A549 (cell line): ENCODE data around the gene ADORA1. TPM values are rescaled to one million over a fixed set of nuclear protein-coding genes. Genes with fewer than 3 reads are reported as not detected.

Source experiments
- ATAC-seq, 2 experiments: fragments of 200-7000 bp in 1 of 2; fragments of >200 bp in 1 of 2; cut with Nextera tagmentation in 1 of 2; cut with Tn5 transposase in 1 of 2; 3 replicates each; pipeline versions ENCODE4 v1.8.0 to v1.9.1; 2018 to 2020; ENCODE audit warnings: mild to moderate bottlenecking in 1 of 2, moderate library complexity in 1 of 2
- CTCF ChIA-PET: fragments of 300-600 bp; sonication (Branson Sonifier 250); formaldehyde crosslinking; extraction: SDS; loops from one replicate; lab custom pipeline; 2021; ENCODE audit warnings: antibody characterized with exemption, inconsistent platforms; lab: Yijun Ruan, JAX
- POLR2A ChIA-PET: fragments of 350-600 bp; formaldehyde crosslinking; extraction: SDS; loops from one replicate; lab custom pipeline; 2021; ENCODE audit warnings: antibody characterized with exemption, inconsistent platforms; lab: Yijun Ruan, JAX
- DNase-seq, 2 experiments: peaks; one replicate each; pipeline versions ENCODE4 v3.0.0 to v3.0.0-alpha.2; 2011 to 2016; ENCODE audit warnings: low read depth in 1 of 2, low spot score in 1 of 2
- FAIRE-seq: peaks from 2 replicates; lab custom pipeline; 2011; peaks lifted over from hg19 to GRCh38; lab: Jason Lieb, UNC
- H3K27ac ChIP-seq, 2 experiments: fragments of >200 bp; sonication (Bioruptor Twin); formaldehyde crosslinking; 3 replicates each; pipeline ENCODE4 v1.5.1; 2016 to 2017
- H3K4me1 ChIP-seq: fragments of >200 bp; sonication (Bioruptor Twin); formaldehyde crosslinking; 3 replicates; pipeline ENCODE4 v1.6.1; 2016
- H3K4me2 ChIP-seq: fragments of >200 bp; sonication (Bioruptor Twin); formaldehyde crosslinking; 3 replicates; pipeline ENCODE4 v1.6.1; 2016
- H3K4me3 ChIP-seq: fragments of >200 bp; sonication (Bioruptor Twin); formaldehyde crosslinking; 3 replicates; pipeline ENCODE4 v1.5.1; 2016
- H3K9me3 ChIP-seq: fragments of >200 bp; sonication (Bioruptor Twin); formaldehyde crosslinking; 3 replicates; pipeline ENCODE4 v1.6.1; 2016
- CEBPB ChIP-seq, 2 experiments: fragments of >200 bp in 1 of 2; sonication (Bioruptor Twin) in 1 of 2; formaldehyde crosslinking in 1 of 2; IDR thresholded peaks; 2 replicates each; pipeline ENCODE4 v1.6.1; 2012 to 2016
- CHD4 ChIP-seq: fragments of 200-600 bp; sonication (generic); IDR thresholded peaks from 2 replicates; pipeline ENCODE4 v1.6.1; 2016; ENCODE audit warnings: antibody characterized with exemption, mild to moderate bottlenecking, borderline replicate concordance
- CTCF ChIP-seq: fragments of >200 bp; sonication (Bioruptor Twin); formaldehyde crosslinking; IDR thresholded peaks from 3 replicates; pipeline ENCODE4 v1.5.1; 2016
- E2F6 ChIP-seq: IDR thresholded peaks from 2 replicates; pipeline ENCODE4 v1.6.1; 2012; ENCODE audit warnings: low read depth, borderline replicate concordance
- ESRRA ChIP-seq: fragments of 150-350 bp; IDR thresholded peaks from 2 replicates; pipeline ENCODE4 v1.6.1; 2014; ENCODE audit warnings: mild to moderate bottlenecking, low read length, borderline replicate concordance
- FOSB ChIP-seq: fragments of 250-450 bp; sonication (Bioruptor Pico); IDR thresholded peaks from 2 replicates; pipeline ENCODE4 v1.5.0; 2020; ENCODE audit warnings: mild to moderate bottlenecking, moderate library complexity
- HDAC2 ChIP-seq: fragments of 200-600 bp; sonication (generic); IDR thresholded peaks from 2 replicates; pipeline ENCODE4 v1.6.1; 2016
- HES2 ChIP-seq: fragments of >200 bp; sonication (Bioruptor Twin); formaldehyde crosslinking; IDR thresholded peaks from 2 replicates; pipeline ENCODE4 v1.6.1; 2016
- HOXA7 ChIP-seq: fragments of 250-450 bp; sonication (Bioruptor Pico); IDR thresholded peaks from 2 replicates; pipeline ENCODE4 v1.5.0; 2020; ENCODE audit warnings: mild to moderate bottlenecking, moderate library complexity
- HOXB5 ChIP-seq: fragments of 250-450 bp; sonication (Bioruptor Pico); IDR thresholded peaks from 2 replicates; pipeline ENCODE4 v1.5.0; 2020; ENCODE audit warnings: mild to moderate bottlenecking, moderate library complexity
- JUN ChIP-seq, 2 experiments: fragments of >200 bp; sonication (Bioruptor Twin); formaldehyde crosslinking; IDR thresholded peaks; 2 replicates in 1 of 2; 3 replicates in 1 of 2; pipeline ENCODE4 v1.6.1; 2016 to 2017
- KDM5A ChIP-seq: fragments of 200-600 bp; sonication (generic); IDR thresholded peaks from 2 replicates; pipeline ENCODE4 v1.6.1; 2016; ENCODE audit warnings: antibody characterized with exemption, mild to moderate bottlenecking
- MAX ChIP-seq: IDR thresholded peaks from 2 replicates; pipeline ENCODE4 v1.6.1; 2012
- MYC ChIP-seq: IDR thresholded peaks from 2 replicates; pipeline ENCODE4 v1.6.1; 2012; ENCODE audit warnings: mild to moderate bottlenecking, inconsistent platforms, low read length, improper control_type of control experiment, borderline replicate concordance
- NR3C1 ChIP-seq: fragments of >200 bp; sonication (Bioruptor Twin); formaldehyde crosslinking; IDR thresholded peaks from 3 replicates; pipeline ENCODE4 v1.6.1; 2017
- POLR2A ChIP-seq: IDR thresholded peaks from 2 replicates; pipeline ENCODE4 v1.6.1; 2012; ENCODE audit warnings: mild to moderate bottlenecking, low read length
- POLR2AphosphoS2 ChIP-seq: conservative IDR thresholded peaks from 2 replicates; pipeline ENCODE4 v1.6.1; 2012; ENCODE audit warnings: low read length, improper control_type of control experiment, inconsistent platforms
- RCOR1 ChIP-seq: fragments of 150-350 bp; IDR thresholded peaks from 2 replicates; pipeline ENCODE4 v1.6.1; 2014; ENCODE audit warnings: antibody characterized with exemption, low read length, low read depth
- REST ChIP-seq: fragments of 200-600 bp; sonication (generic); IDR thresholded peaks from 2 replicates; pipeline ENCODE4 v1.6.1; 2016; ENCODE audit warnings: antibody characterized with exemption, mild to moderate bottlenecking, moderate library complexity
- USF2 ChIP-seq: fragments of 450-650 bp; IDR thresholded peaks from 2 replicates; pipeline ENCODE4 v1.6.1; 2014; ENCODE audit warnings: antibody characterized with exemption
- ZNF302 ChIP-seq: fragments of 250-450 bp; sonication (Bioruptor Pico); IDR thresholded peaks from 2 replicates; pipeline ENCODE4 v1.9.0; 2021; ENCODE audit warnings: inconsistent platforms, mild to moderate bottlenecking, moderate library complexity
- WGBS: methylation state at CpG from one replicate; pipeline ENCODE4 v1.1.6; 2017; ENCODE audit errors: missing lambda C conversion rate; 5-methylcytosine and 5-hydroxymethylcytosine counted together
- polyA plus RNA-seq, 4 experiments: library from polyadenylated mRNA; depleted of rRNA in 3 of 4; stranded (reverse); fragments of >200 nt; fragmentation: RNase III in 1 of 4; extraction: RNeasy Plus Mini Kit Qiagen cat#74134 plus additional on column Dnase treatment in 1 of 4; gene quantifications; 2 replicates in 3 of 4; 3 replicates in 1 of 4; pipeline ENCODE4 v1.2.3, GENCODE V29; 2011 to 2017

ADORA1 gene
- polyA plus RNA-seq, 2 of the 4 experiments (the other 2 are of a cell fraction), result 0.48 to 2.4 TPM

- CTCF ChIA-PET, result interaction anchor here (0.7 to 3.9 kb wide), 12 partner anchors 10 to 190 kb away, joined by 3 to 20 read pairs (median 4); no protein-coding TSS in a partner anchor
- POLR2A ChIA-PET, result no interaction called here
- peak in 1 of 2 experiments; percentile 38 for DNase-seq
- no peak overlapping the region for H3K27ac ChIP-seq
- H3K4me1 ChIP-seq, result peaks cover 13% of the 10 kb centered on the region
- WGBS, result 79% methylated on average over 5 of the region's 5 CpGs
- no peak overlapping the region for H3K4me2 ChIP-seq
- no peaks in the 10 kb centered on the region for H3K9me3 ChIP-seq
- H3K4me3 ChIP-seq, result no peak overlapping the region
- FAIRE-seq, result no peak
- peak in 1 of 2 experiments; percentile 48; a peak in 3 of 6 replicates for ATAC-seq
- TF ChIP-seq HOXB5 (CRISPR knock-in tag), result no peak
- 0 out of 3 replicates have a peak, but pooled peaks have one; percentile 5 for TF ChIP-seq CTCF
- TF ChIP-seq, all 56 proteins: peak for 1
Observed at GRCh38 chr1:203148127-203148526, 20.6 kb downstream of the ADORA1 start.

- Histone ChIP-seq H3K9me3 (no peaks in the 10 kb centered on the region), H3K4me3 (no peak overlapping the region), H3K27ac (no peak overlapping the region), H3K4me2 (no peak overlapping the region), H3K4me1 (peaks cover 16% of the 10 kb centered on the region)
- no peak for TF ChIP-seq HES2
- no peak for TF ChIP-seq USF2
- no peak for TF ChIP-seq ESRRA
- no peak for TF ChIP-seq MAX
- TF ChIP-seq RCOR1, result no peak
- no peak for TF ChIP-seq REST
- CTCF ChIA-PET, result interaction anchor here (0.7 to 3.9 kb wide), 10 partner anchors 9 to 190 kb away, joined by 3 to 20 read pairs (median 6); no protein-coding TSS in a partner anchor
- FAIRE-seq (no peak), ATAC-seq (no peak), DNase-seq (no peak)
- POLR2A ChIA-PET, result no interaction called here
- WGBS, result 81% methylated on average over 12 of the region's 12 CpGs
Observed at GRCh38 chr1:203148579-203148978, 21.1 kb downstream of the ADORA1 start.

- H3K4me3 ChIP-seq, result no peak overlapping the region
- H3K4me2 ChIP-seq, result no peak overlapping the region
- ATAC-seq (no peak), FAIRE-seq (no peak), DNase-seq (no peak)
- CTCF ChIA-PET, result interaction anchor here (1.4 to 3.9 kb wide), 7 partner anchors 8 to 339 kb away, joined by 3 to 20 read pairs (median 8); no protein-coding TSS in a partner anchor
- no peaks in the 10 kb centered on the region for H3K9me3 ChIP-seq
- WGBS, result 75% methylated on average over 7 of the region's 7 CpGs
- peaks cover 19% of the 10 kb centered on the region for H3K4me1 ChIP-seq
- POLR2A ChIA-PET, result no interaction called here
- no peak overlapping the region for H3K27ac ChIP-seq
- TF ChIP-seq CTCF (no peak), E2F6 (no peak), ZNF302 (no peak), CHD4 (no peak), POLR2AphosphoS2 (no peak), JUN (IDR thresholded peaks at IDR 0.05) (no peak), FOSB (CRISPR knock-in tag) (no peak), HDAC2 (no peak), POLR2A (no peak), HES2 (no peak), CEBPB (IDR thresholded peaks at IDR 0.05) (no peak), NR3C1 (no peak), MYC (no peak), KDM5A (no peak), HOXA7 (CRISPR knock-in tag) (no peak)
Observed at GRCh38 chr1:203149188-203149840, 21.8 kb downstream of the ADORA1 start.
